Heart right ventricle (tissue), 16 donors: ENCODE measurements around the gene CISD3. TPM values are rescaled to one million over a fixed set of nuclear protein-coding genes. Genes with fewer than 3 reads are reported as not detected.

Experiments
- ATAC-seq, 8 donors: fragments of 200-7000 bp; cut with Tn5 transposase; one replicate each; pipeline ENCODE4 v1.9.1; 2020; ENCODE audit warnings: mild to moderate bottlenecking in 8 of 8, moderate library complexity in 8 of 8, moderate number of reproducible peaks in 1 of 8
- DNase-seq, 2 donors: peaks; one replicate each; pipeline ENCODE4 v3.0.0-alpha.2; 2020
- H3K27ac ChIP-seq, 10 donors: fragments of 200-600 bp; sonication (generic) in 2 of 10; one replicate each; pipeline versions ENCODE4 v1.5.0 to v1.8.0; 2020 to 2022; ENCODE audit warnings: mild to moderate bottlenecking in 3 of 10
- H3K27me3 ChIP-seq, 7 donors: fragments of 200-600 bp; one replicate each; pipeline ENCODE4 v1.8.0; 2021 to 2022; ENCODE audit warnings: mild to moderate bottlenecking in 2 of 7
- H3K36me3 ChIP-seq, 9 donors: fragments of 200-600 bp; sonication (generic) in 1 of 9; one replicate each; pipeline versions ENCODE4 v1.5.0 to v1.8.0; 2020 to 2022; ENCODE audit warnings: mild to moderate bottlenecking in 2 of 9
- H3K4me1 ChIP-seq, 9 donors: fragments of 200-600 bp; sonication (generic) in 1 of 9; one replicate each; pipeline versions ENCODE4 v1.5.0 to v1.8.0; 2020 to 2022; ENCODE audit warnings: mild to moderate bottlenecking in 4 of 9
- H3K4me3 ChIP-seq, 10 donors: fragments of 200-600 bp; sonication (generic) in 2 of 10; one replicate each; pipeline versions ENCODE4 v1.5.0 to v1.8.0; 2020 to 2022; ENCODE audit warnings: mild to moderate bottlenecking in 7 of 10, moderate library complexity in 2 of 10
- H3K9me3 ChIP-seq, 11 donors: fragments of 200-600 bp in 10 of 11; sonication (generic) in 2 of 11; one replicate each; pipeline versions ENCODE4 v1.5.0 to v1.8.0; 2013 to 2022; ENCODE audit warnings: mild to moderate bottlenecking in 2 of 11, control low read depth in 1 of 11, moderate library complexity in 1 of 11
- CTCF ChIP-seq, 9 donors: fragments of 200-600 bp; sonication (generic) in 2 of 9; IDR thresholded peaks; one replicate each; pipeline versions ENCODE4 v1.5.0 to v1.8.0; 2021 to 2022; ENCODE audit warnings: antibody characterized with exemption in 9 of 9, mild to moderate bottlenecking in 5 of 9, moderate library complexity in 1 of 9
- WGBS, 2 donors: extraction: QIAGEN DNeasy Blood & Tissue Kit; methylation state at CpG; one replicate each; pipeline ENCODE4 v1.1.7; 2013; ENCODE audit warnings: inconsistent platforms in 1 of 2; 5-methylcytosine and 5-hydroxymethylcytosine counted together
- intact Hi-C, 10 donors: fragments of 100-400 bp; cut with DNase I; formaldehyde crosslinking; loops; one replicate each; pipeline versions ENCODE4 v1.11.1 to v1.14.2; 2022
- polyA plus RNA-seq, 2 donors: library from polyadenylated mRNA; stranded (reverse); fragments of 200-250 nt; gene quantifications; one replicate each; pipeline ENCODE4 v1.2.3, GENCODE V29; 2013
- total RNA-seq, 10 donors: library from RNA; stranded (reverse); fragmentation: NEBNext Ultra II Directional in 3 of 10; extraction: Animal tissue kit (Norgen Biotek cat#: 25700) in 3 of 10; gene quantifications; one replicate each; pipeline versions ENCODE4 v1.2.1 to v1.2.4, GENCODE V29; 2021 to 2023
- donor health status: Arrhythmogenic right ventricular cardiomyopathy.
- donor health status: ischemic (EF 13 %, LVEDD 7.1; RV severe dilation, severe dysfunction).
- donor health status: healthy with polysubstance abuse.
- donor health status: DM: no; HTN: yes; CAD: no.
- donor health status: DM: no; HTN: no; CAD: no.
- donor health status: ischemic (EF 25% LVEDD 6.9; RV normal size, moderate dysfunction).
- donor health status: ischemic (EF 25% LVEDD 5.7; RV mildly dilated, moderate dysfunction).
- donor health status: healthy.
- donor health status: DM: yes; HTN: yes; CAD: no.
- donor health status: Ischemic cardiomyopathy.
- donor health status: ischemic (EF 35%, LVEDD 5.7; RV mildly dilated, moderate dysfunction).
- donor health status: nonischemic (EF 11% LVEDD 7.7; RV severe dilation, severe dysfunction).
- donor health status: DM: yes; HTN: yes; CAD: no.
- donor health status: PGD.
- donor health status: ischemic (EF 29% LVEDD 5.4; RV normal size, mild dysfunction).
- donor health status: nonischemic (EF 23%, LVEDD 6.1; RV moderate dilation, normal function).

The CISD3 gene
- total and polyA plus RNA-seq, 12 donors, result 50.5 to 84.1 (median 69.4) TPM

DNA sequence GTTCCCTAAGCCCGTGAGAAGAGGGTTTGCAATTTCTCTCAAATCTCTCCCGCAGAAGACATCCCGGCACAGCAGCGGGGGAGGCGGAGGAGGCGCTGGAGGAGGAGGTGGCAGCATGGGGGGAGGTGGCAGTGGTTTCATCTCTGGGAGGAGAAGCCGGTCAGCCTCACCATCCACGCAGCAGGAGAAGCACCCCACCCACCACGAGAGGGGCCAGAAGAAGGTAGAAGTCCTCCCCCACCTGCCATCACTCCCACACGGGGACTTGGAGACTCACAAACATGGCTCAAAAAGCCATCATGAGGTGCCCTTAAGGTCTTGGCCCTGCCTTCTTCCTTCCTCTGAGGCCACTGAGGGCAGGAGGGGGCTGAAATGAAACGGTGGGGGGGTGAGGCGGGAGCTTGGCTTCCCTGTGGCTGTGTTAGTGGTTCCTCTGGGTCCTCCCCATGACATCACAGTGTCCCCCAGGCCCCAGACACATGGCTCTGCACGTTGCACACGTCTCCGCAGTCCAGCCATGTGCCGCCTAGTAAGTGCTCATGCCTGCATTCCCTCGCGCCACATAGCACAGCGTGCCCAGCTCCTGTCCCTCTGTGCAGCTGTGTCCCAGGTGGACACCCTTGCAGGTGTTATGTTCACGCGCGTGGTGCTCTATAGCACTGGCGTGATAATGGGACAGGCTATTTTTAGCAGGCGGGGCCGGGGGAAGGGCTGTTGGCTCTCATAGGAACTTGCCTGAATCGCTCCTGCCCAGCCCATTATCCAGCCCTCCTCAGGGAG is 18.2 kb upstream of the CISD3 start:
- ATAC-seq, result peak; percentile 34 to 75 (median 52)
- peaks cover 0 to 100% (median 44%) of the 10 kb centered on the region in 9 donors for H3K36me3 ChIP-seq
- no peak overlapping the region for H3K4me3 ChIP-seq
- H3K4me1 ChIP-seq, result peaks cover 4 to 53% (median 30%) of the 10 kb centered on the region in 9 donors
- DNase-seq, result no peak
- no peak for TF ChIP-seq CTCF (IDR thresholded peaks at IDR 0.05)
- peak overlapping the region in 3 of 10 donors; percentile 6 to 31 (median 10) for H3K27ac ChIP-seq
- H3K9me3 ChIP-seq, result no peaks in the 10 kb centered on the region
- intact Hi-C loops, result loop anchor here in 1 of 10 donors (2.0 kb wide), 1 partner anchor 13 kb away; no protein-coding TSS in a partner anchor
- 46 to 54% methylated on average over 26 of the region's 26 CpGs for WGBS, 2 donors
- H3K27me3 ChIP-seq, result no peaks in the 10 kb centered on the region

- intact Hi-C loops, result no loop called here
- Histone ChIP-seq H3K4me1 (peaks cover 4 to 47% (median 29%) of the 10 kb centered on the region in 9 donors), H3K27ac (peak overlapping the region in 2 of 10 donors; percentile 10 to 23), H3K36me3 (peaks cover 0 to 100% (median 50%) of the 10 kb centered on the region in 9 donors), H3K9me3 (no peaks in the 10 kb centered on the region), H3K4me3 (no peak overlapping the region), H3K27me3 (no peaks in the 10 kb centered on the region)
- ATAC-seq (peak in 1 of 8 donors; percentile 9), DNase-seq (no peak)
- WGBS, 2 donors, result 91 to 92% methylated on average over 10 of the region's 10 CpGs
- TF ChIP-seq CTCF (IDR thresholded peaks at IDR 0.05), result no peak
Observed at GRCh38 chr17:38712593-38712992, 17.5 kb upstream of the CISD3 start.

GRCh38 chr17:38713456-38714075 is 16.6 kb upstream of the CISD3 start:
- Histone ChIP-seq H3K4me1 (peaks cover 0 to 42% (median 24%) of the 10 kb centered on the region in 9 donors), H3K27me3 (no peaks in the 10 kb centered on the region), H3K27ac (no peak overlapping the region), H3K4me3 (no peak overlapping the region), H3K9me3 (no peaks in the 10 kb centered on the region), H3K36me3 (peaks cover 0 to 100% (median 55%) of the 10 kb centered on the region in 9 donors)
- WGBS, 2 donors, result 64 to 68% methylated on average over 11 of the region's 11 CpGs
- DNase-seq (no peak), ATAC-seq (no peak)
- no peak for TF ChIP-seq CTCF (IDR thresholded peaks at IDR 0.05)
- intact Hi-C loops, result no loop called here

DNA sequence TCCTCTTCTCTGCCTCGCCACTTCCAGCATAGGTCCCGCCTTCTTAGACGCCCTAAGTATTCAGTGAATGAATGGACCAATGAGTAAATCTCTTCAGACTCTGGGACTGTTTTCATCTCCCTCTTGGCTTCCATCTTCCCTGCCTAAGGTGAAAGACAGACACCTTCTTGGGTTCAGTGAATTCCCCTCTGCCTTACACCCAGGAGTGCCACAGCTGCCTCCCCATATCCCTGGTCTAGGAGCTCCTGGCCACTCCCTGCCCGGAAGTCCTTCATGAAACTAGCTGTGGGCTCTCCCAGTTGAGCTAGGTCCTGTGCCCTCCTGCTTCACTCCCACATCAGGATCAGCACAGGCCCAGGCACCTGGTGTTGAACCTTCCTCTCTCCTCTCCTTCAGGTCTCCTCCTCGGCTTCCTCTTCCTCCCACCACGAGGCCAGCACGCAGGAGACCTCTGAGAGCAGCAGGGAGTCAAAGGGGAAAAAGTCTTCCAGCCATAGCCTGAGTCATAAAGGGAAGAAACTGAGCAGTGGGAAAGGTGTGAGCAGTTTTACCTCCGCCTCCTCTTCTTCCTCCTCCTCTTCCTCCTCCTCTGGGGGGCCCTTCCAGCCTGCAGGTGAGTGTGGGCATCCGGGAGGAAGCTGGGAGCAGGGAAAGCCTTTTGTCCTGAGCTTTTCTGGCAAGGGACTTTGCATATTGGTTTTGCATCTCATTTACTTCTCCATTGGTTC is 14.8 kb upstream of the CISD3 start:
- TF ChIP-seq CTCF (IDR thresholded peaks at IDR 0.05), result no peak
- intact Hi-C loops, result no loop called here
- Histone ChIP-seq H3K4me3 (no peak overlapping the region), H3K4me1 (peaks cover 0 to 26% (median 20%) of the 10 kb centered on the region in 9 donors), H3K9me3 (no peaks in the 10 kb centered on the region), H3K27ac (no peak overlapping the region), H3K27me3 (no peaks in the 10 kb centered on the region), H3K36me3 (peaks cover 5 to 100% (median 64%) of the 10 kb centered on the region in 9 donors)
- WGBS, 2 donors, result 86 to 90% methylated on average over 9 of the region's 9 CpGs
- ATAC-seq, result no peak
- no peak for DNase-seq
